ENCODE measurements around the gene SEPTIN3. TPM values are rescaled to one million over a fixed set of nuclear protein-coding genes. Genes with fewer than 3 reads are reported as not detected.

Gene SEPTIN3
- total and polyA plus RNA-seq, 9 of the 15 experiments (the other 6 are each of a cell fraction or from before 2014, with no cell fraction given): 0.06 TPM; not detected in 8

DNA sequence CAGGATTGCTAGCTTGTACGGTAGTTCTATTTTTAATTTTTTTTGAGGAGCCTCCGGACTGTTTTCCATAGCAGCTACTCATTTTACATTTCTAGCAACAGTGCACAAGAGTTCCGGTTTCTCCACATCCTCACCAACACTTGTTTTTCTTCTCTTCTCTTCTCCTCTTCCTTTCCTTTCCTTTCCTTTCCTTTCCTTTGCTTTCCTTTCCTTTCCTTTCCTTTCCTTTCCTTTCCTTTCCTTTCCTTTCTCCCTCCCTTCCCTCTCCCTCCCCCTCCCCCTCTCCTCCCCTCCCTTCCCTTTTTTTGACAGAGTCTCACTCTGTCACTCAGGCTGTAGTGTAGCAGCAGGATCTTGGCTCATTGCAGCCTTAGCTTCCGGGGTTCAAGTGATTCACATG is 38.7 kb downstream of the SEPTIN3 start:
- Histone ChIP-seq H3K27me3 (ENCODE audit: control insufficient read depth in 2 of 2, insufficient read depth in 2 of 2, low read length in 2 of 2) (no peaks in the 10 kb centered on the region; a peak in 1 of 5 replicates), H3K27ac (ENCODE audit: extremely low read depth, low read depth, low read length) (no peak overlapping the region), H3K4me1 (replicated peaks in 1 of 2; ENCODE audit: control insufficient read depth in 2 of 2, insufficient read depth in 2 of 2, low read length in 2 of 2) (no peaks in the 10 kb centered on the region), H3K4me2 (ENCODE audit: insufficient read depth, low read length) (no peak overlapping the region), H3K36me3 (ENCODE audit: control insufficient read depth, insufficient read depth, low read length) (no peaks in the 10 kb centered on the region), H2AFZ (ENCODE audit: low read depth, low read length) (no peak overlapping the region), H3K9ac (ENCODE audit: insufficient read depth in 1 of 2, low read depth in 2 of 2, low read length in 2 of 2) (no peak overlapping the region), H3K79me2 (ENCODE audit: control insufficient read depth, insufficient read depth, low read length) (no peaks in the 10 kb centered on the region), H4K20me1 (replicated peaks; ENCODE audit: control insufficient read depth, insufficient read depth, low read length) (no peaks in the 10 kb centered on the region), H3K9me1 (ENCODE audit: control insufficient read depth, insufficient read depth, low read length) (no peaks in the 10 kb centered on the region), H3K4me3 (no peak overlapping the region), H3K9me3 (replicated peaks; ENCODE audit: control insufficient read depth, insufficient read depth, low read depth, low read length) (no peaks in the 10 kb centered on the region)
- CTCF ChIA-PET (ENCODE audit: low intra/inter-chr PET ratio): no interaction called here
- ATAC-seq: no peak
- POLR2A ChIA-PET: no interaction called here
- DNase-seq (ENCODE audit: extremely low read depth in 1 of 4, low spot score in 3 of 4): no peak
- whole genome bisulfite sequencing (ENCODE audit: insufficient coverage, low coverage, missing lambda C conversion rate): 0% methylated on average over 2 of the region's 4 CpGs
- in situ Hi-C loops (cut with MboI): no loop called here
- FAIRE-seq: no peak
- TF ChIP-seq, protein P1, sequence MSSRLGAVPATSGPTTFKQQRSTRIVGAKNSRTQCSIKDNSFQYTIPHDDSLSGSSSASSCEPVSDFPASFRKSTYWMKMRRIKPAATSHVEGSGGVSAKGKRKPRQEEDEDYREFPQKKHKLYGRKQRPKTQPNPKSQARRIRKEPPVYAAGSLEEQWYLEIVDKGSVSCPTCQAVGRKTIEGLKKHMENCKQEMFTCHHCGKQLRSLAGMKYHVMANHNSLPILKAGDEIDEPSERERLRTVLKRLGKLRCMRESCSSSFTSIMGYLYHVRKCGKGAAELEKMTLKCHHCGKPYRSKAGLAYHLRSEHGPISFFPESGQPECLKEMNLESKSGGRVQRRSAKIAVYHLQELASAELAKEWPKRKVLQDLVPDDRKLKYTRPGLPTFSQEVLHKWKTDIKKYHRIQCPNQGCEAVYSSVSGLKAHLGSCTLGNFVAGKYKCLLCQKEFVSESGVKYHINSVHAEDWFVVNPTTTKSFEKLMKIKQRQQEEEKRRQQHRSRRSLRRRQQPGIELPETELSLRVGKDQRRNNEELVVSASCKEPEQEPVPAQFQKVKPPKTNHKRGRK (tag; IDR thresholded peaks at IDR 0.05): peak; percentile 35; the same call in 1 of the 2 replicates
- TF ChIP-seq KAT2B (IDR thresholded peaks at IDR 0.05; ENCODE audit: low read depth, low read length): no peak
- TF ChIP-seq, protein P2, sequence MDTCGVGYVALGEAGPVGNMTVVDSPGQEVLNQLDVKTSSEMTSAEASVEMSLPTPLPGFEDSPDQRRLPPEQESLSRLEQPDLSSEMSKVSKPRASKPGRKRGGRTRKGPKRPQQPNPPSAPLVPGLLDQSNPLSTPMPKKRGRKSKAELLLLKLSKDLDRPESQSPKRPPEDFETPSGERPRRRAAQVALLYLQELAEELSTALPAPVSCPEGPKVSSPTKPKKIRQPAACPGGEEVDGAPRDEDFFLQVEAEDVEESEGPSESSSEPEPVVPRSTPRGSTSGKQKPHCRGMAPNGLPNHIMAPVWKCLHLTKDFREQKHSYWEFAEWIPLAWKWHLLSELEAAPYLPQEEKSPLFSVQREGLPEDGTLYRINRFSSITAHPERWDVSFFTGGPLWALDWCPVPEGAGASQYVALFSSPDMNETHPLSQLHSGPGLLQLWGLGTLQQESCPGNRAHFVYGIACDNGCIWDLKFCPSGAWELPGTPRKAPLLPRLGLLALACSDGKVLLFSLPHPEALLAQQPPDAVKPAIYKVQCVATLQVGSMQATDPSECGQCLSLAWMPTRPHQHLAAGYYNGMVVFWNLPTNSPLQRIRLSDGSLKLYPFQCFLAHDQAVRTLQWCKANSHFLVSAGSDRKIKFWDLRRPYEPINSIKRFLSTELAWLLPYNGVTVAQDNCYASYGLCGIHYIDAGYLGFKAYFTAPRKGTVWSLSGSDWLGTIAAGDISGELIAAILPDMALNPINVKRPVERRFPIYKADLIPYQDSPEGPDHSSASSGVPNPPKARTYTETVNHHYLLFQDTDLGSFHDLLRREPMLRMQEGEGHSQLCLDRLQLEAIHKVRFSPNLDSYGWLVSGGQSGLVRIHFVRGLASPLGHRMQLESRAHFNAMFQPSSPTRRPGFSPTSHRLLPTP (IDR thresholded peaks at IDR 0.05; ENCODE audit: borderline replicate concordance, extremely low read depth, insufficient read length): no peak
- BruUV-seq (replicated peaks): no TSS peak
- intact Hi-C loops (cut with micrococcal nuclease): no loop called here
